SK-N-SH (cell line): ENCODE results near the gene LRRC1. TPM values are rescaled to one million over a fixed set of nuclear protein-coding genes. Genes with fewer than 3 reads are reported as not detected.

ENCODE experiments used
- CTCF ChIA-PET: fragments of 300-600, 350-600 bp; formaldehyde crosslinking; extraction: SDS; loops from one replicate; lab custom pipeline; 2021; lab: Yijun Ruan, JAX
- POLR2A ChIA-PET: fragments of 350-600 bp; sonication (Branson Sonifier 250); formaldehyde crosslinking; extraction: SDS; loops from one replicate; lab custom pipeline; 2020; ENCODE audit warnings: antibody characterized with exemption, inconsistent platforms; lab: Yijun Ruan, JAX
- DNase-seq: peaks from one replicate; pipeline ENCODE4 v3.0.0; 2012
- H2AFZ ChIP-seq: fragments of 200-600 bp; sonication (generic); 2 replicates; pipeline ENCODE4 v1.8.1; 2016; ENCODE audit warnings: antibody characterized with exemption, mild to moderate bottlenecking, low read depth
- H3F3A ChIP-seq: fragments of 200-600 bp; sonication (generic); replicated peaks from 2 replicates; pipeline ENCODE3; 2016; ENCODE audit warnings: antibody characterized with exemption, mild to moderate bottlenecking; ENCODE audit not compliant: insufficient read depth
- H3K27ac ChIP-seq, 2 experiments: fragments of 200-500 bp in 1 of 2; fragments of 200-600 bp in 1 of 2; sonication (Bioruptor generic) in 1 of 2; sonication (generic), shearing (Covaris generic) in 1 of 2; 2 replicates each; pipeline versions ENCODE4 v1.5.1 to v1.6.1; 2014 to 2016; ENCODE audit warnings: low read depth in 2 of 2, inconsistent platforms in 1 of 2, low read length in 1 of 2, mild to moderate bottlenecking in 1 of 2, mixed read lengths in 1 of 2
- H3K27me3 ChIP-seq: fragments of 200-600 bp; sonication (generic), shearing (Covaris generic); 2 replicates; pipeline ENCODE4 v1.6.1; 2016; ENCODE audit warnings: mixed run types; ENCODE audit not compliant: insufficient read depth
- H3K36me3 ChIP-seq, 2 experiments: fragments of 200-500 bp in 1 of 2; fragments of 200-600 bp in 1 of 2; sonication (Bioruptor generic) in 1 of 2; sonication (generic) in 1 of 2; replicated peaks in 1 of 2; 2 replicates each; pipeline versions ENCODE3 to v1.5.1; 2014 to 2016; ENCODE audit warnings: low read length in 1 of 2, mild to moderate bottlenecking in 1 of 2; ENCODE audit not compliant: insufficient read depth in 2 of 2, control insufficient read depth in 1 of 2
- H3K4me1 ChIP-seq, 2 experiments: fragments of 200-500 bp in 1 of 2; fragments of 200-600 bp in 1 of 2; sonication (Bioruptor generic) in 1 of 2; sonication (generic), shearing (Covaris generic) in 1 of 2; 2 replicates each; pipeline versions ENCODE4 v1.5.1 to v1.6.1; 2014 to 2016; ENCODE audit warnings: low read depth in 1 of 2, low read length in 1 of 2, mixed run types in 1 of 2; ENCODE audit not compliant: insufficient read depth in 2 of 2, control insufficient read depth in 1 of 2
- H3K4me2 ChIP-seq: fragments of 200-600 bp; sonication (generic), shearing (Covaris generic); 2 replicates; pipeline ENCODE4 v1.6.1; 2017; ENCODE audit warnings: mixed run types
- H3K4me3 ChIP-seq, 2 experiments: fragments of 200-500 bp in 1 of 2; fragments of 200-600 bp in 1 of 2; sonication (Bioruptor generic) in 1 of 2; sonication (generic), shearing (Covaris generic) in 1 of 2; 2 replicates each; pipeline versions ENCODE4 v1.5.1 to v1.8.1; 2014 to 2016; ENCODE audit warnings: low read depth in 2 of 2, inconsistent platforms in 1 of 2, low read length in 1 of 2, mild to moderate bottlenecking in 1 of 2, mixed read lengths in 1 of 2, moderate library complexity in 1 of 2
- H3K79me2 ChIP-seq: fragments of 200-600 bp; sonication (generic); 2 replicates; pipeline ENCODE4 v1.8.1; 2017; ENCODE audit warnings: mild to moderate bottlenecking; ENCODE audit not compliant: insufficient read depth
- H3K9ac ChIP-seq: fragments of 200-600 bp; sonication (generic); 2 replicates; pipeline ENCODE4 v1.6.1; 2017; ENCODE audit warnings: mixed run types
- H3K9me2 ChIP-seq: fragments of 200-600 bp; sonication (generic); 2 replicates; pipeline ENCODE4 v1.6.1; 2017; ENCODE audit warnings: mixed run types
- H3K9me3 ChIP-seq: fragments of 200-600 bp; sonication (generic); 2 replicates; pipeline ENCODE4 v1.6.1; 2017; ENCODE audit warnings: mixed run types, mild to moderate bottlenecking, moderate library complexity
- H4K20me1 ChIP-seq: fragments of 200-600 bp; sonication (generic); 2 replicates; pipeline ENCODE4 v1.6.1; 2017; ENCODE audit warnings: mild to moderate bottlenecking, mixed run types; ENCODE audit not compliant: insufficient read depth
- CHD2 ChIP-seq: fragments of 150-350 bp; IDR thresholded peaks from 2 replicates; pipeline ENCODE4 v1.6.1; 2018; ENCODE audit warnings: low read length; ENCODE audit not compliant: partially characterized antibody
- ELF1 ChIP-seq: IDR thresholded peaks from 2 replicates; pipeline ENCODE4 v1.4.0; 2012
- FOSL2 ChIP-seq: IDR thresholded peaks from 2 replicates; pipeline ENCODE4 v1.4.0; 2012; ENCODE audit warnings: low read depth, mild to moderate bottlenecking, moderate library complexity, borderline replicate concordance
- JUND ChIP-seq: IDR thresholded peaks from 2 replicates; pipeline ENCODE4 v1.4.0; 2012
- MEF2A ChIP-seq: IDR thresholded peaks from 2 replicates; pipeline ENCODE4 v1.4.0; 2012; ENCODE audit warnings: low read depth, borderline replicate concordance
- MXI1 ChIP-seq: IDR thresholded peaks from 2 replicates; pipeline ENCODE4 v1.6.1; 2012; ENCODE audit warnings: mild to moderate bottlenecking, low read depth, low read length, improper control_type of control experiment
- NFIC ChIP-seq: IDR thresholded peaks from 2 replicates; pipeline ENCODE4 v1.4.0; 2012; ENCODE audit warnings: borderline replicate concordance
- NRF1 ChIP-seq: IDR thresholded peaks from 2 replicates; pipeline ENCODE4 v1.6.1; 2012; ENCODE audit warnings: low read depth, mild to moderate bottlenecking, low read length
- POLR2AphosphoS5 ChIP-seq: IDR thresholded peaks from 2 replicates; pipeline ENCODE4 v1.6.1; 2012; ENCODE audit warnings: low read depth, low read length
- RAD21 ChIP-seq: IDR thresholded peaks from 2 replicates; pipeline ENCODE4 v1.6.1; 2012; ENCODE audit warnings: mild to moderate bottlenecking, low read length
- RCOR1 ChIP-seq: fragments of 150-350 bp; IDR thresholded peaks from 2 replicates; pipeline ENCODE4 v1.6.1; 2017; ENCODE audit warnings: antibody characterized with exemption, low read length
- RFX5 ChIP-seq: IDR thresholded peaks from 2 replicates; pipeline ENCODE4 v1.6.1; 2012; ENCODE audit warnings: mild to moderate bottlenecking, improper control_type of control experiment, low read length
- SIN3A ChIP-seq: IDR thresholded peaks from 2 replicates; pipeline ENCODE4 v1.6.1; 2012; ENCODE audit warnings: low read depth, mild to moderate bottlenecking, low read length, moderate library complexity, borderline replicate concordance
- TAF1 ChIP-seq: IDR thresholded peaks from 2 replicates; pipeline ENCODE4 v1.6.1; 2012; ENCODE audit warnings: low read depth, mild to moderate bottlenecking, low read length, moderate library complexity, borderline replicate concordance
- TCF12 ChIP-seq: IDR thresholded peaks from 2 replicates; pipeline ENCODE4 v1.4.0; 2012
- TEAD4 ChIP-seq: IDR thresholded peaks from 2 replicates; pipeline ENCODE4 v1.4.0; 2012; ENCODE audit warnings: mild to moderate bottlenecking, borderline replicate concordance; ENCODE audit not compliant: insufficient read depth
- YY1 ChIP-seq: IDR thresholded peaks from 2 replicates; pipeline ENCODE4 v1.4.0; 2012; ENCODE audit warnings: low read depth, mild to moderate bottlenecking
- ZBTB33 ChIP-seq: IDR thresholded peaks from 2 replicates; pipeline ENCODE4 v1.4.0; 2012; ENCODE audit warnings: low read depth, borderline replicate concordance
- WGBS: methylation state at CpG from one replicate; pipeline ENCODE4 v1.1.6; 2017; ENCODE audit warnings: low lambda C conversion rate; 5-methylcytosine and 5-hydroxymethylcytosine counted together
- polyA plus RNA-seq, 3 experiments: library from polyadenylated mRNA; depleted of rRNA; stranded (reverse); fragments of >200 nt; gene quantifications; 2 replicates each; pipeline ENCODE4 v1.2.3, GENCODE V29; 2012
- TF ChIP-seq, protein P1 (sequence below): fragments of 150-350 bp; IDR thresholded peaks from 2 replicates; pipeline ENCODE4 v1.6.1; 2016; ENCODE audit warnings: mild to moderate bottlenecking, low read depth, low read length
- TF ChIP-seq, protein P2 (sequence below): IDR thresholded peaks from 2 replicates; pipeline ENCODE4; 2012
- TF ChIP-seq, protein P3 (sequence below): IDR thresholded peaks from 2 replicates; pipeline ENCODE4 v1.6.1; 2012; ENCODE audit warnings: mild to moderate bottlenecking, low read depth, low read length, moderate library complexity

LRRC1 gene
- polyA plus RNA-seq, 1 of the 3 experiments (the other 2 are of a cell fraction), result 0.84 TPM

DNA sequence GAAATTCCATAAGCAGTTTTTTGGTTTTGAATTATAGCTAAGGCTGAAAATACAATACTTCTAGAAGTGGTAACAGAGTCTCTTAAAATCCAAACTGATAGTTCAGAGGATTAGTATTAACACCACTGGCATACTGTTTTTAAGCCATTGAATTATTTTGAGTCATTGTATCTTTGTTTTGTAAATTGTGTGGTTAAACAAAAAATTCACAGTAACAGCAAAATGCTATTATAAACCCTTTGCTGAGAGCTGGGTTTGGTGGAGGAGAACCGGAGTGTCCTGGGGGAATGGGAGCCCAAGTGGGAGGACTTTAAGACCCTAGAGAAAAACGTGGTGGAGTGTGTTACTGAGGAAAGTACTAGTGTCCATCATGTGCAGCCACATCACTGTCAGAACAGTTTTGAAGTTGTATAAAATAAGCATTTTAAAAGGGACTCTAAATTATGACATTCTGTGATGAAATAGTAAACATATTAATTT is 125.1 kb downstream of the LRRC1 start:
- H3K9me3 ChIP-seq, result no peaks in the 10 kb centered on the region
- no peaks in the 10 kb centered on the region for H4K20me1 ChIP-seq
- H3K9ac ChIP-seq, result no peak overlapping the region
- no peak overlapping the region for H2AFZ ChIP-seq
- no peaks in the 10 kb centered on the region for H3K27me3 ChIP-seq
- ChIA-PET CTCF (no interaction called here), POLR2A (no interaction called here)
- no peak overlapping the region for H3K4me2 ChIP-seq
- H3K4me3 ChIP-seq, result no peak overlapping the region
- no peaks in the 10 kb centered on the region for H3K4me1 ChIP-seq
- H3K36me3 ChIP-seq, result no peaks in the 10 kb centered on the region
- DNase-seq, result no peak
- TF ChIP-seq JUND (no peak), POLR2AphosphoS5 (no peak), MXI1 (no peak), ZBTB33 (no peak)
- TF ChIP-seq, protein P1, sequence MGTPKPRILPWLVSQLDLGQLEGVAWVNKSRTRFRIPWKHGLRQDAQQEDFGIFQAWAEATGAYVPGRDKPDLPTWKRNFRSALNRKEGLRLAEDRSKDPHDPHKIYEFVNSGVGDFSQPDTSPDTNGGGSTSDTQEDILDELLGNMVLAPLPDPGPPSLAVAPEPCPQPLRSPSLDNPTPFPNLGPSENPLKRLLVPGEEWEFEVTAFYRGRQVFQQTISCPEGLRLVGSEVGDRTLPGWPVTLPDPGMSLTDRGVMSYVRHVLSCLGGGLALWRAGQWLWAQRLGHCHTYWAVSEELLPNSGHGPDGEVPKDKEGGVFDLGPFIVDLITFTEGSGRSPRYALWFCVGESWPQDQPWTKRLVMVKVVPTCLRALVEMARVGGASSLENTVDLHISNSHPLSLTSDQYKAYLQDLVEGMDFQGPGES, result no peak
- H3K27ac ChIP-seq, result no peak overlapping the region
- no peaks in the 10 kb centered on the region for H3K79me2 ChIP-seq
- H3F3A ChIP-seq, result no peaks in the 10 kb centered on the region
- 42% methylated on average over 2 of the region's 2 CpGs for WGBS
- no peaks in the 10 kb centered on the region for H3K9me2 ChIP-seq

- no peak overlapping the region for H3K9ac ChIP-seq
- H3K27me3 ChIP-seq, result no peaks in the 10 kb centered on the region
- no peaks in the 10 kb centered on the region for H3K9me2 ChIP-seq
- WGBS, result 31% methylated on average over 5 of the region's 5 CpGs
- H3K36me3 ChIP-seq, result no peaks in the 10 kb centered on the region
- POLR2A ChIA-PET, result no interaction called here
- H3K4me1 ChIP-seq, result no peaks in the 10 kb centered on the region
- no peak for DNase-seq
- H3F3A ChIP-seq, result no peaks in the 10 kb centered on the region
- no peak overlapping the region for H3K4me2 ChIP-seq
- H3K27ac ChIP-seq, result no peak overlapping the region
- H3K4me3 ChIP-seq, result no peak overlapping the region
- no peaks in the 10 kb centered on the region for H3K79me2 ChIP-seq
- CTCF ChIA-PET, result no interaction called here
- no peaks in the 10 kb centered on the region for H4K20me1 ChIP-seq
- no peaks in the 10 kb centered on the region for H3K9me3 ChIP-seq
- no peak overlapping the region for H2AFZ ChIP-seq
- TF ChIP-seq YY1 (no peak), TEAD4 (no peak), FOSL2 (no peak), RAD21 (no peak), NRF1 (no peak), TCF12 (no peak), NFIC (no peak), SIN3A (no peak), TAF1 (no peak), RFX5 (no peak), RCOR1 (no peak), ELF1 (no peak), CHD2 (no peak), MEF2A (no peak)
- TF ChIP-seq, protein P2, sequence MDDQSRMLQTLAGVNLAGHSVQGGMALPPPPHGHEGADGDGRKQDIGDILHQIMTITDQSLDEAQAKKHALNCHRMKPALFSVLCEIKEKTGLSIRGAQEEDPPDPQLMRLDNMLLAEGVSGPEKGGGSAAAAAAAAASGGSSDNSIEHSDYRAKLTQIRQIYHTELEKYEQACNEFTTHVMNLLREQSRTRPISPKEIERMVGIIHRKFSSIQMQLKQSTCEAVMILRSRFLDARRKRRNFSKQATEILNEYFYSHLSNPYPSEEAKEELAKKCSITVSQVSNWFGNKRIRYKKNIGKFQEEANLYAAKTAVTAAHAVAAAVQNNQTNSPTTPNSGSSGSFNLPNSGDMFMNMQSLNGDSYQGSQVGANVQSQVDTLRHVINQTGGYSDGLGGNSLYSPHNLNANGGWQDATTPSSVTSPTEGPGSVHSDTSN, result no peak
- TF ChIP-seq, protein P3, sequence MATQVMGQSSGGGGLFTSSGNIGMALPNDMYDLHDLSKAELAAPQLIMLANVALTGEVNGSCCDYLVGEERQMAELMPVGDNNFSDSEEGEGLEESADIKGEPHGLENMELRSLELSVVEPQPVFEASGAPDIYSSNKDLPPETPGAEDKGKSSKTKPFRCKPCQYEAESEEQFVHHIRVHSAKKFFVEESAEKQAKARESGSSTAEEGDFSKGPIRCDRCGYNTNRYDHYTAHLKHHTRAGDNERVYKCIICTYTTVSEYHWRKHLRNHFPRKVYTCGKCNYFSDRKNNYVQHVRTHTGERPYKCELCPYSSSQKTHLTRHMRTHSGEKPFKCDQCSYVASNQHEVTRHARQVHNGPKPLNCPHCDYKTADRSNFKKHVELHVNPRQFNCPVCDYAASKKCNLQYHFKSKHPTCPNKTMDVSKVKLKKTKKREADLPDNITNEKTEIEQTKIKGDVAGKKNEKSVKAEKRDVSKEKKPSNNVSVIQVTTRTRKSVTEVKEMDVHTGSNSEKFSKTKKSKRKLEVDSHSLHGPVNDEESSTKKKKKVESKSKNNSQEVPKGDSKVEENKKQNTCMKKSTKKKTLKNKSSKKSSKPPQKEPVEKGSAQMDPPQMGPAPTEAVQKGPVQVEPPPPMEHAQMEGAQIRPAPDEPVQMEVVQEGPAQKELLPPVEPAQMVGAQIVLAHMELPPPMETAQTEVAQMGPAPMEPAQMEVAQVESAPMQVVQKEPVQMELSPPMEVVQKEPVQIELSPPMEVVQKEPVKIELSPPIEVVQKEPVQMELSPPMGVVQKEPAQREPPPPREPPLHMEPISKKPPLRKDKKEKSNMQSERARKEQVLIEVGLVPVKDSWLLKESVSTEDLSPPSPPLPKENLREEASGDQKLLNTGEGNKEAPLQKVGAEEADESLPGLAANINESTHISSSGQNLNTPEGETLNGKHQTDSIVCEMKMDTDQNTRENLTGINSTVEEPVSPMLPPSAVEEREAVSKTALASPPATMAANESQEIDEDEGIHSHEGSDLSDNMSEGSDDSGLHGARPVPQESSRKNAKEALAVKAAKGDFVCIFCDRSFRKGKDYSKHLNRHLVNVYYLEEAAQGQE, result no peak
- TF ChIP-seq, protein P1, result no peak
These were observed 126.1 kb downstream of the LRRC1 start for GRCh38 chr6:53920881-53921280.
